GM19397 (cell line): Measurements from ENCODE around the gene OTUD3.
"Not testable (repeated sequence)": the region's sequence is repeated elsewhere in the genome, so short reads cannot be mapped to it uniquely, and the experiment has no call there.

ENCODE experiments used
- ATAC-seq: cut with Tn5 transposase; IDR thresholded peaks from one replicate; pipeline ENCODE4 v1.9.1; 2021; ENCODE audit warnings: mild to moderate bottlenecking, moderate library complexity; ENCODE audit not compliant: unreplicated experiment

The OTUD3 gene

DNA sequence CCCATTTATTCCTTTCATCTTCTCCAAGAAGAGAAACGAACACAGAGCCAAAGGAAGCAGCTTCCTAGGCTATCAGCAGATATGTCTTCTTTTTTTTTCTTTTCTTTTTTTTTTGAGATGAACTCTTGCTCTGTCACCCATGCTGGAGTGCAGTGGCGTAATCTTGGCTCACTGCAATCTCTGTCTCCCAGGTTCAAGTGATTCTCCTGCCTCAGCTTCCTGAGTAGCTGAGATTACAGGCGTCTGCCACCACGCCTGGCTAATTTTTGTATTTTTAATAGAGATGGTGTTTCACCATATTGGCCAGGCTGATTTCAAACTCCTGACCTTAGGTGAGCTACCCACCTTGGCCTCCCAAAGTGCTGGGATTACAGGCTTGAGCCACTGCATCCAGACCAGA lies 13.6 kb upstream of the OTUD3 start:
- ATAC-seq, result not testable (repeated sequence)

DNA sequence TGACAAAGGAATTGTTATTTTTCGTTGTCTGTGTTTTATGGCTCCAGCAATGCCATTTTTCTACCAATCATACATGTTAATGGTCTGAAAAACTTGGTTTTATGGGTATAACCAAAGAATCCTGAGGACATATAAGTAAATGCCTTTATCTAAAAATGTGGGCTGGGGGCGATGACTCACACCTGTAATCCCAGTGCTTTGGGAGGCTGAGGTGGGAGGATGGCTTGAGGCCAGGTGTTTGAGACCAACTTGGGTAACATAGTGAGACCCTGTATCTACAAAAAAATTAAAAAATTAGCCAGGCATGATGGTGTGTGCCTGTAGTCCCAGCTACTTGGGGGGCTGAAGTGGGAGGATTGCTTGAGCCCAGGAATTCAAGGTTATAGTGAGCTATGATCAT lies 12.7 kb upstream of the OTUD3 start:
- not testable (repeated sequence) for ATAC-seq

DNA sequence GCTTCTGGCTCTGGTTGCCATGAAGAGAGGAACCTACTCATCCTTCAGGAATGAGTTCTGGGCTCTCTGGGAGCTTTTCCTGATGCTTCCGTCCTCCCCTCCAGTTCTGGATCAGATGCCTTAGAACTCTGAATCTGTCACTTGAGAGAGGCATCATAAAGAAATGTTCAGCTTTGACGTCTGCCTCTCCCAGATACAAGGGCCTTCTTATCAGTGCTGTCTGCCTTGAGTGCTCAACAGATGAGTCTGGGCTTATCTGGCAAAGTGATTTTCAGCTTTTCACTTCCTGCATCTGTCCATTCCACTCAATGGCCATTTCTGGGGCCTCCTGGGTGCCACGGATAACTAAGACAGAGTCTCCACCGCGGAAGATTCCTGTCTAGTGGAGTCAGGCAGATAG lies 12.3 kb upstream of the OTUD3 start:
- ATAC-seq, result no peak

- no peak for ATAC-seq
These were observed 10.0 kb upstream of the OTUD3 start for GRCh38 chr1:19872190-19872589.

GRCh38 chr1:19877181-19877750 lies 4.9 kb upstream of the OTUD3 start:
- no peak for ATAC-seq

- ATAC-seq, result no peak
These were observed 4.2 kb upstream of the OTUD3 start for GRCh38 chr1:19877821-19878636.

DNA sequence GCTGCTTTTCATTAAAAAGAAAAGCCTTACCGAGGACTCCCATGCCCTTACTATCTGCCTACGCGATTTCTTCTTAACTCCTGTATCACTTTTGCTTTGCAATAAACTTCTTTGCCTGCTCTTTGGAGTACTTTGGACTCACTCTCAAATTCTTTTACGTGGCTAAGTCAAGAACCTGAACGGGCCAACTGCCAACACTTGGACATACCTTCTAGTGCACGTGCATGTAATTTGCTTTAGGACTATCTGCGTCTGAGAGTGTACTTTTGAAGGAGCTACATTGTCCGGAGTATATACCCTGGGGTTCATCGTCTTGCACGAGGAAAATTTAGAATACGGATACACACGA lies 3.6 kb upstream of the OTUD3 start:
- no peak for ATAC-seq

GRCh38 chr1:19879227-19879626 lies 3.0 kb upstream of the OTUD3 start:
- no peak for ATAC-seq

DNA sequence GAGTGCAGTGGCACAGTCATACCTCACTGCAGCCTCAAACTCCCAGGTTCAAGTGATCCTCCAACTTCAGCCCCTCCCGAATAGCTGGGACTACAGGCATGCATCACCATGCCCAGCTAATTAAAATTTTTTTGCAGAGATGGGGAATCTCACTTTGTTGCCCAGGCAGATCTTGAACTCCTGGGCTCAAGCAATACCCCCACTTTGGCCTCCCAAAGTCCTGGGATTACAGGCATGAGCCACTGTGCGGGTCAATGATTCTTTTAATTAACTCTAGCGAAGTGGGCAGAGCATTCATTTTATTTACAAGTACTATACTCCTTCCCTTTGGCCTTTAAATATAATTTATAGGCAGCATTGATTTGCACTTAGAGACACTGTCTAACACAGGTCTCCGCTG lies 2.5 kb upstream of the OTUD3 start:
- ATAC-seq, result no peak

- not testable (repeated sequence) for ATAC-seq
These were observed 1.4 kb upstream of the OTUD3 start for GRCh38 chr1:19880841-19881240.

- no peak for ATAC-seq
These were observed 2.1 kb downstream of the OTUD3 start for GRCh38 chr1:19884312-19884711.

DNA sequence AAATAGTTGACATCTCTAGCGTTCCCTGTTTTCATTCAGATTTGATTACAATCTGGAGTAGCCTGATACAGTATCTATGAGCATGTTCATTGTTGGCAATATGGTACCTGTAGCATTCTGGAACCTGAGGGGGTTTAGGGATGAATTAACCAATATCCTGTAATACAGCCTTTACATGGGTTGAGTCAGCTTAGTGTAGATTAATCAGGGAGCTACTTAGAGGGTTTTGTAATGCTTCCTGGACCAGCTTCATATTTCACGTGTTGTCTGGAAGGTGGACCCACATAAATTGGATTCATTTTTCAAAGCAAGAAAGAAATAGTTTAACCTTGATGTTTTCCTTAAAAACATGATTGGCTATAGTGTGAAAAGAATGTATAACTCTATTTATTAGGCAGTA lies 3.6 kb downstream of the OTUD3 start:
- ATAC-seq, result no peak

- ATAC-seq, result no peak
These were observed 5.9 kb downstream of the OTUD3 start for GRCh38 chr1:19888112-19888511.

- ATAC-seq, result no peak
These were observed 7.5 kb downstream of the OTUD3 start for GRCh38 chr1:19889656-19890055.

DNA sequence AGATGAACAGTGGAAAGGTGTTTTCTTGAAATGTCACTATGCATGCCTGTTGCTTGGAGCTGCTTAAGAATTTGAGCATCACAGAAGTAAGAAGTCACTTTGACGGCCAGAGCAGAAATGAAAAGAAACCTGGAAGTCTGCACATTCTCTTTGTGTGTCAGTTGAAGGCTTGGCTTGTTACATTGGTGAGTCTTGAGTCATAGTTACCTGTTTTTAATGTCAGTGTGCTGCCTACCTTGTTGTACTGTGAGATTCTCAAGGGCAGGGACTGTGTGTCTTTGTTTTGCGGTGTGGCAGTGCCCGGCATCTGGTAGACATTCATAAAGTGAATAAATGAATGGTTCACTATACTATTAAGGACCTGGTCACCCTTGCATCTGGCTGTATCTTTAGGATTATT lies 9.9 kb downstream of the OTUD3 start:
- no peak for ATAC-seq

DNA sequence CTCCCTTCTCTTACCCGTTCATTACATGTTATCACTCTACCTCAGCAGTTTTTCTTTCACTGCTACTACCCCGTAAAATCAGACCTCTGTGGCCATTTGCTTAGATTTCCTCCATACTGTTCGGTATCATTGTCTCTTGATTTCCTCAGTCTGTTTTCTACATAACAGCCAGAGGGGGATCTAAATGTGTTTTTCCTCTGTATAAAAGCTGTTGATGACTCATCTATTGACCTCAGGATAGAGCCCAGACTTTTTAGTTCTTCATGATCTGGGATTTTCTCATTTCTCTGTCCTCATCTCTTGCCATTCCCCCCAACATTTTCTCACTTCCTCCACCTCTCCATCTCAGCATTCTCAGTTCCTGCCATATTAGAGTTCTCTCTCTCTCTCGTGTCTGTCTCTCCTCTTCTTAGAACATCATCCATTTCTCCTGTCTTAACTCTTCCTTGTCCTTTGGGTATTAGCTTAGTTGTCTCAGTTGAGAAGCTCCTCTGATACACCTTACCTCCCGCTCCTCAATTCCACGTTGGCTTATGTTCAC lies 10.5 kb downstream of the OTUD3 start:
- no peak for ATAC-seq

GRCh38 chr1:19893687-19894086 lies 11.5 kb downstream of the OTUD3 start:
- ATAC-seq, result no peak

DNA sequence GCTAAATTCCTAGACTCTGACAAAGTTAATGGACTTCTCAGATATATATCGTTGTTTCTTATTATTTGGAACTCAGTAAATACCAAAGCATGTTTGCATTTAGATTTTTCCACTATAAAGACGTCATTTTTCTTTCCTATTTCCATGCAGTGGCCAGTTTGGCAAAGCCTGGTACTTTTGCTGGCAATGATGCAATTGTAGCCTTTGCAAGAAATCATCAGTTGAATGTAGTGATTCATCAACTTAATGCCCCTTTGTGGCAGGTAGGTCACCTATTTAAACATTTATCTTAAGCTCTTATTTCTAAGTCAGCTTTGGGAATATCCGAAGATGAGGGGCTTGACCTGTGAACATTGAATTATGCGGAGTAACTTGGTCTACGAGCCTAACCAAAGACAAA lies 12.0 kb downstream of the OTUD3 start:
- no peak for ATAC-seq

DNA sequence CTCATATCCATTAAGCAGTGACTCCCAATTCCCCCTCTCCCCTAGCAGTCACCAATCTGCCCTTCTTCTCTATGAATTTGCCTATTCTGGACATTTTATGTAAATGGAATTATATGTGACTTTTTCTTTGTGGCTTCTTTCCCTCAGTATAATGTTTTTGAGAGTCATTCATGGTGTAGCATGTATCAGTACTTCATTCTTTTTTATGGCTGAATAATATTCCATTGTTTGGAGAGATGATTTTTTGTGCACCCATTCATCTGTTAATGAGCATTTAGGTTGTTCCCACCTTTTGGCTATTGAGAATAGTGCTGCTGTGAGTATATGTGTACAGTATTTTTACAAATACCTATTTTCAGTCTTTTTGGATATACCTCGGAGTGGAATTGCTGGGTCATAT lies 19.5 kb downstream of the OTUD3 start:
- no peak for ATAC-seq

DNA sequence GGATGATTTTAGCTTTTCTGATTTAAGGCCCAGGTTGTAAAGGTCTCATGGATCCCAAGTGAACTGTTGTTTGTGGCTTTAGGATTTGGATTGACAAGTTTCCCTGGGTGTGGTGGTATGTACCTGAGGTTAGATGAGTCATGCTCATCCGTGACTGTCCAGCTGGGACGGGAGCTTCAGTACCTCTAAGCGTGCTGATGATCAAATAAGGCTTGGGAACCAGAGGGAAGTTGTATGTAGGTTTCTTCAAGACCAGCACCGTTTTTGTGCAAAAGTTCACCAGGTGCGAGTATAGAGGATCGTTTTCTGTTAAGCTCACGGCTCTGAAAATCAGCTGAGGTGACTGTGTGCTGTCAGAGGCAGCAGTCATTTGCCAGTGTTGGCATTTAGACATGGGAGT lies 21.4 kb downstream of the OTUD3 start:
- ATAC-seq, result no peak

GRCh38 chr1:19907456-19907855 lies 25.3 kb downstream of the OTUD3 start:
- ATAC-seq, result no peak

DNA sequence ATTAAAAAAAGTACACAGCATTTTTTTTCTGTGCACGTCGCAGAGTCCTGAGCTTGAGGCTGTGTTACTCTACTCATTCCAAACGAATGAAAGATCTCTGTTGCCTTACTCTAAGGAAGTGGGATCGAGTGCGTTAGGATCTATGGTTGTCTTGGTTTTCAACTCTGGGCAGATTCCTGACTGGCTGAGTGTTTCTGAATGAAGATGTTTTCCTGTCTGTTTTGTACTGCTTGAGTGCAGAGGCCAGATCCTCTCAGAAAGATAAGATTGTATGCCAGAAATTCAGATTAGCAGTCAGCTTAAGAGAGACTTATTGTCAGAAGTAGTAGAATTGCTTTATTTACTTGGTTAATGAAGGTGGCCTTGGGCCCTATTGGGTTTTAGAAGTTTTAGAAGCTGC lies 27.2 kb downstream of the OTUD3 start:
- ATAC-seq, result no peak

GRCh38 chr1:19909971-19910370 lies 27.8 kb downstream of the OTUD3 start:
- ATAC-seq, result no peak
